Activated CD8-positive, alpha-beta memory T cell treated with anti-CD3 and anti-CD28 coated beads, Interleukin-2, amount 50 U/mL, for 1 hour (primary cell): ENCODE data around the gene MTHFD2.
"Not testable (repeated sequence)": the region's sequence is repeated elsewhere in the genome, so short reads cannot be mapped to it uniquely, and the experiment has no call there.

ENCODE experiments used
- DNase-seq: peaks from one replicate; pipeline ENCODE4 v3.0.0-alpha.2; 2020; ENCODE audit errors: extremely low read depth

MTHFD2 gene

GRCh38 chr2:74198461-74199274 lies at the start of gene MTHFD2:
TSS of gene MTHFD2 (plus strand) at chr2:74198615. CDS start at chr2:74198642, 27 bp downstream.
- peak; percentile 67 for DNase-seq

- no peak for DNase-seq
Measured at GRCh38 chr2:74149247-74149525, 49.2 kb upstream of the MTHFD2 start.

- no peak for DNase-seq
Measured at GRCh38 chr2:74149570-74150319, 48.7 kb upstream of the MTHFD2 start.

GRCh38 chr2:74152954-74153353 lies 45.5 kb upstream of the MTHFD2 start:
- DNase-seq: no peak

GRCh38 chr2:74155830-74156229 lies 42.6 kb upstream of the MTHFD2 start:
- DNase-seq: no peak

GRCh38 chr2:74162951-74163350 lies 35.5 kb upstream of the MTHFD2 start:
- no peak for DNase-seq

GRCh38 chr2:74164761-74165160 lies 33.7 kb upstream of the MTHFD2 start:
- DNase-seq: no peak

GRCh38 chr2:74168739-74169138 lies 29.7 kb upstream of the MTHFD2 start:
- no peak for DNase-seq

- DNase-seq: no peak
Measured at GRCh38 chr2:74174909-74175308, 23.5 kb upstream of the MTHFD2 start.

GRCh38 chr2:74177696-74178095 lies 20.7 kb upstream of the MTHFD2 start:
- DNase-seq: no peak

- DNase-seq: peak; percentile 94
Measured at GRCh38 chr2:74178211-74179062, 20.0 kb upstream of the MTHFD2 start, which contains the start of gene MOB1A. TSS of gene MOB1A (minus strand) at chr2:74178879. CDS start at chr2:74178674, 205 bp downstream.

- DNase-seq: no peak
Measured at GRCh38 chr2:74179063-74179865, 19.2 kb upstream of the MTHFD2 start.

GRCh38 chr2:74181739-74182138 lies 16.7 kb upstream of the MTHFD2 start:
- no peak for DNase-seq

GRCh38 chr2:74183878-74184277 lies 14.5 kb upstream of the MTHFD2 start:
- no peak for DNase-seq

GRCh38 chr2:74186038-74186437 lies 12.4 kb upstream of the MTHFD2 start:
- no peak for DNase-seq

- DNase-seq: not testable (repeated sequence)
Measured at GRCh38 chr2:74186706-74187105, 11.7 kb upstream of the MTHFD2 start.

- DNase-seq: no peak
Measured at GRCh38 chr2:74188018-74188601, 10.3 kb upstream of the MTHFD2 start.

- DNase-seq: no peak
Measured at GRCh38 chr2:74188696-74189095, 9.7 kb upstream of the MTHFD2 start.

GRCh38 chr2:74191596-74192380 lies 6.6 kb upstream of the MTHFD2 start:
- no peak for DNase-seq

GRCh38 chr2:74194799-74195198 lies 3.6 kb upstream of the MTHFD2 start:
- DNase-seq: no peak
